ENCODE results near the gene SIK2. TPM values are rescaled to one million over a fixed set of nuclear protein-coding genes. Genes with fewer than 3 reads are reported as not detected.
A peak's percentile ranks its signal among the peaks of the same experiment; 100 is the strongest.

The SIK2 gene
- total RNA-seq, 1 donor from 2014 or later = 26.3 TPM

- Histone ChIP-seq H3K4me1 (peaks cover 44% of the 10 kb centered on the region), H3K36me3 (no peaks in the 10 kb centered on the region), H3K27me3 (ENCODE audit: low read depth) (no peaks in the 10 kb centered on the region), H3K4me3 (no peak overlapping the region), H3K27ac (no peak overlapping the region), H3K9me3 (no peaks in the 10 kb centered on the region)
- ATAC-seq = no peak
- no peak for DNase-seq
- TF ChIP-seq, protein P1, sequence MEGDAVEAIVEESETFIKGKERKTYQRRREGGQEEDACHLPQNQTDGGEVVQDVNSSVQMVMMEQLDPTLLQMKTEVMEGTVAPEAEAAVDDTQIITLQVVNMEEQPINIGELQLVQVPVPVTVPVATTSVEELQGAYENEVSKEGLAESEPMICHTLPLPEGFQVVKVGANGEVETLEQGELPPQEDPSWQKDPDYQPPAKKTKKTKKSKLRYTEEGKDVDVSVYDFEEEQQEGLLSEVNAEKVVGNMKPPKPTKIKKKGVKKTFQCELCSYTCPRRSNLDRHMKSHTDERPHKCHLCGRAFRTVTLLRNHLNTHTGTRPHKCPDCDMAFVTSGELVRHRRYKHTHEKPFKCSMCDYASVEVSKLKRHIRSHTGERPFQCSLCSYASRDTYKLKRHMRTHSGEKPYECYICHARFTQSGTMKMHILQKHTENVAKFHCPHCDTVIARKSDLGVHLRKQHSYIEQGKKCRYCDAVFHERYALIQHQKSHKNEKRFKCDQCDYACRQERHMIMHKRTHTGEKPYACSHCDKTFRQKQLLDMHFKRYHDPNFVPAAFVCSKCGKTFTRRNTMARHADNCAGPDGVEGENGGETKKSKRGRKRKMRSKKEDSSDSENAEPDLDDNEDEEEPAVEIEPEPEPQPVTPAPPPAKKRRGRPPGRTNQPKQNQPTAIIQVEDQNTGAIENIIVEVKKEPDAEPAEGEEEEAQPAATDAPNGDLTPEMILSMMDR (IDR thresholded peaks at IDR 0.05) = no peak
- intact Hi-C loops (cut with DNase I) = loop anchor here (10.0 kb wide), 1 partner anchor 239 kb away; no protein-coding TSS in a partner anchor
Observed at GRCh38 chr11:111605681-111606080, 3.4 kb downstream of the SIK2 start.

DNA sequence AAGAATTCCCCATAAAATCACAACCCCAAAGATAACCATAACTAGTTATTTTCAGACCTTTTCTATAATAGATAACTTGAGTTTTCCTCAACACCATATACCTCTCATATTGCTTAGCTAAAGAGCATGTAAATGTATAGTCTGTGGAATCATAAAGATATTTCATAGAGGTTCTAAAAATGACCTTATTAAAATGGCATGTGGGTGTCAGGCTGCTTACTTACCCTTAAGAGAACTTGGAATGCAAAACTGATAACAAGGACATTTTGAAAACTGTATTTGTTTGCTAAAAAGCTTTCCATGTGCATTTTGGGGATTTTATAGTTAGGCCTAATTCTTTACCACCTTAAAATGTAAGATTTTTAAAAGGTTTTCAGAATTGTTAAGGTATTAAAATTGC lies 4.7 kb downstream of the SIK2 start:
- Histone ChIP-seq H3K4me1 (peaks cover 42% of the 10 kb centered on the region), H3K4me3 (no peak overlapping the region), H3K9me3 (no peaks in the 10 kb centered on the region), H3K27me3 (ENCODE audit: low read depth) (no peaks in the 10 kb centered on the region), H3K36me3 (no peaks in the 10 kb centered on the region), H3K27ac (no peak overlapping the region)
- ATAC-seq (no peak), DNase-seq (no peak)
- TF ChIP-seq, protein P1 (IDR thresholded peaks at IDR 0.05) = no peak
- intact Hi-C loops (cut with DNase I) = loop anchor here (10.0 kb wide), 1 partner anchor 238 kb away; no protein-coding TSS in a partner anchor

GRCh38 chr11:111607751-111608150 lies 5.5 kb downstream of the SIK2 start:
- peaks cover 47% of the 10 kb centered on the region for H3K4me1 ChIP-seq
- no peaks in the 10 kb centered on the region for H3K27me3 ChIP-seq (ENCODE audit: low read depth)
- no peak for ATAC-seq
- intact Hi-C loops (cut with DNase I) = loop anchor here (10.0 kb wide), 1 partner anchor 237 kb away; no protein-coding TSS in a partner anchor
- H3K4me3 ChIP-seq = no peak overlapping the region
- no peak overlapping the region for H3K27ac ChIP-seq
- no peak for DNase-seq
- TF ChIP-seq, protein P1 (IDR thresholded peaks at IDR 0.05) = no peak
- no peaks in the 10 kb centered on the region for H3K9me3 ChIP-seq
- no peaks in the 10 kb centered on the region for H3K36me3 ChIP-seq

- H3K27ac ChIP-seq = no peak overlapping the region
- DNase-seq (no peak), ATAC-seq (peak; percentile 45 to 66)
- peaks cover 11% of the 10 kb centered on the region for H3K4me1 ChIP-seq
- TF ChIP-seq, protein P1 (IDR thresholded peaks at IDR 0.05) = no peak
- no peak overlapping the region for H3K4me3 ChIP-seq
- H3K36me3 ChIP-seq = peaks cover 14% of the 10 kb centered on the region
- no peaks in the 10 kb centered on the region for H3K27me3 ChIP-seq (ENCODE audit: low read depth)
- no peaks in the 10 kb centered on the region for H3K9me3 ChIP-seq
- intact Hi-C loops (cut with DNase I) = no loop called here
Observed at GRCh38 chr11:111612224-111612623, 10.0 kb downstream of the SIK2 start.

DNA sequence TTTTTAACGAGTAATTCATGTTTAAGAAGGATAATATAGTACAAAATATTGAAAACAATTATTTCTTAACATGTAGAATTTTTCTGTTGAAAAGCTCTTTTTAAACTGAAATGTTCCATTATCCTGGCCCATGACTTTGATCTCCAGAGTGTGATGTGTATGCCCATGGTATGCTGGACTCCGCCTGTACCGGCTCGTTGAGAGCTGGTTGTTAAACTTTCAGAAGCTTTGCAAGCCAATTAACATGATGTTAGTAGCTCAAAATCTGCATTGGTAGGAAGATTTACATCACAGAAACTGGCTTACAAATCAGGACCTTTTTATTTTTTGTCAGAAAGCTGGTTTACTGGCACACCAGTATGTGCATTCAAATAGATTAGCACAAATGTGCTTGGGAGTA lies 15.0 kb downstream of the SIK2 start:
- ATAC-seq (no peak), DNase-seq (no peak)
- intact Hi-C loops (cut with DNase I) = no loop called here
- Histone ChIP-seq H3K27me3 (ENCODE audit: low read depth) (no peaks in the 10 kb centered on the region), H3K27ac (no peak overlapping the region), H3K4me1 (peaks cover 2% of the 10 kb centered on the region), H3K9me3 (no peaks in the 10 kb centered on the region), H3K4me3 (no peak overlapping the region), H3K36me3 (peaks cover 59% of the 10 kb centered on the region)
- TF ChIP-seq, protein P1 (IDR thresholded peaks at IDR 0.05) = no peak

All from lower lobe of right lung (tissue), 2 donors.